ENCODE measurements around the gene GNE. TPM values are rescaled to one million over a fixed set of nuclear protein-coding genes. Genes with fewer than 3 reads are reported as not detected.

The GNE gene
- total and polyA plus RNA-seq, 9 of the 15 experiments (the other 6 are each of a cell fraction or from before 2014, with no cell fraction given): 5.1 to 18.6 (median 12.0) TPM

DNA sequence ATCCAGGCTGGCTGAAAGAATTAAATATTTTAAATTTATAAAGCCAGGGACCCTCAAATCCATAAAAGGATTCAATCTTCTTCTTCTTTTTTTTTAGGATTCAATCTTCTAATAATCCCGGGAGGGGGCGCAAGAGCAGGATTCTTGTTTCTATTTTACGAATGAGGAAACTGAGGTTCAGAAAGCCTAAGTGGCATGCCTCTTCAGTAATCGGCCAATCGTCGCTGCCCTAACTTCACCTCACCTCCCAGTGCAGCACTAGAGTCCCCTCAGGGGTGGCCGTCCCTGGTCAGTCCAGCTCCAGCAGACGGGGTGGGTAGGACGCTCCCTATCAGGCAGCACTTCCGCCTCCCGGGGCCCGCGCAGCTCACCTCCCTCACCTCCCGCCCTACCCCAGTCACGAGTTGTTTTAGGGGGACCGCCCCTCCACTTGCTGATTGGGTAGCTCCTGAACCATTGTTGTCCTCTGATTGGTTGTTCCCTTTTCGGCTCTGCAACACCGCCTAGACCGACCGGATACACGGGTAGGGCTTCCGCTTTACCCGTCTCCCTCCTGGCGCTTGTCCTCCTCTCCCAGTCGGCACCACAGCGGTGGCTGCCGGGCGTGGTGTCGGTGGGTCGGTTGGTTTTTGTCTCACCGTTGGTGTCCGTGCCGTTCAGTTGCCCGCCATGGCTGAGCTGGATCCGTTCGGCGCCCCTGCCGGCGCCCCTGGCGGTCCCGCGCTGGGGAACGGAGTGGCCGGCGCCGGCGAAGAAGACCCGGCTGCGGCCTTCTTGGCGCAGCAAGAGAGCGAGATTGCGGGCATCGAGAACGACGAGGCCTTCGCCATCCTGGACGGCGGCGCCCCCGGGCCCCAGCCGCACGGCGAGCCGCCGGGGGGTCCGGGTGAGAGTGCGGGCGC, 67.6 kb downstream of the GNE start, which contains the start of gene CLTA (continued):
- TF ChIP-seq, protein P1, sequence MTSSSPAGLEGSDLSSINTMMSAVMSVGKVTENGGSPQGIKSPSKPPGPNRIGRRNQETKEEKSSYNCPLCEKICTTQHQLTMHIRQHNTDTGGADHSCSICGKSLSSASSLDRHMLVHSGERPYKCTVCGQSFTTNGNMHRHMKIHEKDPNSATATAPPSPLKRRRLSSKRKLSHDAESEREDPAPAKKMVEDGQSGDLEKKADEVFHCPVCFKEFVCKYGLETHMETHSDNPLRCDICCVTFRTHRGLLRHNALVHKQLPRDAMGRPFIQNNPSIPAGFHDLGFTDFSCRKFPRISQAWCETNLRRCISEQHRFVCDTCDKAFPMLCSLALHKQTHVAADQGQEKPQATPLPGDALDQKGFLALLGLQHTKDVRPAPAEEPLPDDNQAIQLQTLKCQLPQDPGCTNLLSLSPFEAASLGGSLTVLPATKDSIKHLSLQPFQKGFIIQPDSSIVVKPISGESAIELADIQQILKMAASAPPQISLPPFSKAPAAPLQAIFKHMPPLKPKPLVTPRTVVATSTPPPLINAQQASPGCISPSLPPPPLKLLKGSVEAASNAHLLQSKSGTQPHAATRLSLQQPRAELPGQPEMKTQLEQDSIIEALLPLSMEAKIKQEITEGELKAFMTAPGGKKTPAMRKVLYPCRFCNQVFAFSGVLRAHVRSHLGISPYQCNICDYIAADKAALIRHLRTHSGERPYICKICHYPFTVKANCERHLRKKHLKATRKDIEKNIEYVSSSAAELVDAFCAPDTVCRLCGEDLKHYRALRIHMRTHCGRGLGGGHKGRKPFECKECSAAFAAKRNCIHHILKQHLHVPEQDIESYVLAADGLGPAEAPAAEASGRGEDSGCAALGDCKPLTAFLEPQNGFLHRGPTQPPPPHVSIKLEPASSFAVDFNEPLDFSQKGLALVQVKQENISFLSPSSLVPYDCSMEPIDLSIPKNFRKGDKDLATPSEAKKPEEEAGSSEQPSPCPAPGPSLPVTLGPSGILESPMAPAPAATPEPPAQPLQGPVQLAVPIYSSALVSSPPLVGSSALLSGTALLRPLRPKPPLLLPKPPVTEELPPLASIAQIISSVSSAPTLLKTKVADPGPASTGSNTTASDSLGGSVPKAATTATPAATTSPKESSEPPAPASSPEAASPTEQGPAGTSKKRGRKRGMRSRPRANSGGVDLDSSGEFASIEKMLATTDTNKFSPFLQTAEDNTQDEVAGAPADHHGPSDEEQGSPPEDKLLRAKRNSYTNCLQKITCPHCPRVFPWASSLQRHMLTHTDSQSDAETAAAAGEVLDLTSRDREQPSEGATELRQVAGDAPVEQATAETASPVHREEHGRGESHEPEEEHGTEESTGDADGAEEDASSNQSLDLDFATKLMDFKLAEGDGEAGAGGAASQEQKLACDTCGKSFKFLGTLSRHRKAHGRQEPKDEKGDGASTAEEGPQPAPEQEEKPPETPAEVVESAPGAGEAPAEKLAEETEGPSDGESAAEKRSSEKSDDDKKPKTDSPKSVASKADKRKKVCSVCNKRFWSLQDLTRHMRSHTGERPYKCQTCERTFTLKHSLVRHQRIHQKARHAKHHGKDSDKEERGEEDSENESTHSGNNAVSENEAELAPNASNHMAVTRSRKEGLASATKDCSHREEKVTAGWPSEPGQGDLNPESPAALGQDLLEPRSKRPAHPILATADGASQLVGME (CRISPR knock-in tag; IDR thresholded peaks at IDR 0.05): no peak
- TF ChIP-seq HNRNPL (IDR thresholded peaks at IDR 0.05; ENCODE audit: low read depth, low read length) (no peak), JUNB (CRISPR knock-in tag; conservative IDR thresholded peaks at IDR 0.05) (no peak), FOXK2 (conservative IDR thresholded peaks at IDR 0.05 in 1 of 2, IDR thresholded peaks at IDR 0.05 in 1 of 2; ENCODE audit: low read depth in 2 of 2) (peak; percentile 76 to 78), SMARCB1 (IDR thresholded peaks at IDR 0.05; ENCODE audit: insufficient read length, low read depth) (no peak), ZNF408 (CRISPR knock-in tag; IDR thresholded peaks at IDR 0.05; ENCODE audit: low read depth) (no peak), ZC3H8 (IDR thresholded peaks at IDR 0.05) (no peak), PRMT5 (CRISPR knock-in tag; IDR thresholded peaks at IDR 0.05) (no peak)
- TF ChIP-seq, protein P2, sequence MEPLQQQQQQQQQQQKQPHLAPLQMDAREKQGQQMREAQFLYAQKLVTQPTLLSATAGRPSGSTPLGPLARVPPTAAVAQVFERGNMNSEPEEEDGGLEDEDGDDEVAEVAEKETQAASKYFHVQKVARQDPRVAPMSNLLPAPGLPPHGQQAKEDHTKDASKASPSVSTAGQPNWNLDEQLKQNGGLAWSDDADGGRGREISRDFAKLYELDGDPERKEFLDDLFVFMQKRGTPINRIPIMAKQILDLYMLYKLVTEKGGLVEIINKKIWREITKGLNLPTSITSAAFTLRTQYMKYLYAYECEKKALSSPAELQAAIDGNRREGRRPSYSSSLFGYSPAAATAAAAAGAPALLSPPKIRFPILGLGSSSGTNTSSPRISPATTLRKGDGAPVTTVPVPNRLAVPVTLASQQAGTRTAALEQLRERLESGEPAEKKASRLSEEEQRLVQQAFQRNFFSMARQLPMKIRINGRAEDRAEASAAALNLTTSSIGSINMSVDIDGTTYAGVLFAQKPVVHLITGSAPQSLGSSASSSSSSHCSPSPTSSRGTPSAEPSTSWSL (CRISPR knock-in tag; IDR thresholded peaks at IDR 0.05; ENCODE audit: borderline replicate concordance): no peak

All from K562 (cell line).